GM10847 (cell line): ENCODE data around the gene CFAP100.

Experiments
- POLR2A ChIP-seq: IDR thresholded peaks from 2 replicates; pipeline ENCODE4 v1.6.1; 2011; ENCODE audit not compliant: insufficient read length; ENCODE audit errors: extremely low read depth

CFAP100 gene

DNA sequence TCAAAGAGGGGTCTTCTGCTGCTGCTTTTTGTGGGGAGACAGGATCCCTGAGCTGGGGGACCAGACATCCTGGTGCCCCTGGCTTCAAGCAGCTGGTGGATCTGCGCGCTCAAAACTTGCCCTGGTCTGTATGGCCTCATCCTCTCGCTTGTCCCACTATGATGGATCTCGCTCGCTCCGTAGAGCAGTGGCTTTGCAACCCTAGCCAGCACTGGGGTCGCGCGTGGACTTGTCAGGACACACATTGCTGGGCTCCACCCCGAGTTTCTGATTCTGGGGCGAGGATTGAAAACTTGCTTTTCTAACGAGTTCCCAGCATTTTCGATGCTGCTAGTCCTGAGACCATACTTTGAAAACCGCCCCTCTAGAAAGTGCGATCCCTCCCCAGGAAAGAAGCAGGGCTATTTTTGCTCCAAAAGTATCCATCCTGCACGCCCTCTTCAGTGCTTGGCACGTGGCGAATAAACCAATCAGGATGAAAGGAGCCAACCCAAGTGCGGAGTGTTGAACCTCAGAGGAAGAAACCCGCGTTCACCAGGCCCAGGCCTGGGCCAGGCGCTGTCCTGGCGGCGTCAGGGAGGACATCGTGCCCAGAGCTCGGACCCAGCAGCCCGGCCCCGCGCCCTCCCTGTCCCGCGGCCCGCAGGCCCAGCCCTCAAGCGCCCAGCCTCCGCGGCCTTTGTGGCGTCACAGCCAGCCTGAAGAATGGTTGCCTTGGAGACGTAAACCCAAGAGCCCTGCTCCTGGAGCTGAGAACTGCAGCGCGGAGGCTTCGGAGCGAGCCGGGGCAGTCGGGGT lies at the start of gene CFAP100:
CFAP100 (plus strand) TSS at position 731 of the 798 bp plus-strand sequence. CDS start 1,092 bp downstream, outside the sequence.
- no peak for TF ChIP-seq POLR2A

DNA sequence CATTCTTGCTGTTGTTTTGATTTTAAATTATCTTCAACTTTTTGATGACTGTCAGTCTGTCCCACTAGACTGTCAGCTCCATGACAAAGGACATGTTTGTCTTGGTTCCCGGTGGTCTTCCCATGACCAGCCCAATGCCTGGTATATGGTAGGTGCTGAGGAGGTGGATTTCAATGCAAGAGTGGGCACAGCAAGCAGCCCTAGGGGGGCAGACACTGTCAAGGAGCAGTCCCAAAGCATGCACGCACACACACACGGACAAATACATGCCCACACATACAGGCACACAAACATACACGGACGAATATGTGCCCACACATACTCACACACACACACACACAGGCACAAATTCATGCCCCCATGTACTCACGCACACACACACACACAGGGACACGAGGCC lies 49.5 kb upstream of the CFAP100 start:
- TF ChIP-seq POLR2A: no peak

GRCh38 chr3:126345641-126346460 lies 48.9 kb upstream of the CFAP100 start:
- TF ChIP-seq POLR2A: no peak

- TF ChIP-seq POLR2A: no peak
Measured at GRCh38 chr3:126346466-126346865, 48.2 kb upstream of the CFAP100 start.

DNA sequence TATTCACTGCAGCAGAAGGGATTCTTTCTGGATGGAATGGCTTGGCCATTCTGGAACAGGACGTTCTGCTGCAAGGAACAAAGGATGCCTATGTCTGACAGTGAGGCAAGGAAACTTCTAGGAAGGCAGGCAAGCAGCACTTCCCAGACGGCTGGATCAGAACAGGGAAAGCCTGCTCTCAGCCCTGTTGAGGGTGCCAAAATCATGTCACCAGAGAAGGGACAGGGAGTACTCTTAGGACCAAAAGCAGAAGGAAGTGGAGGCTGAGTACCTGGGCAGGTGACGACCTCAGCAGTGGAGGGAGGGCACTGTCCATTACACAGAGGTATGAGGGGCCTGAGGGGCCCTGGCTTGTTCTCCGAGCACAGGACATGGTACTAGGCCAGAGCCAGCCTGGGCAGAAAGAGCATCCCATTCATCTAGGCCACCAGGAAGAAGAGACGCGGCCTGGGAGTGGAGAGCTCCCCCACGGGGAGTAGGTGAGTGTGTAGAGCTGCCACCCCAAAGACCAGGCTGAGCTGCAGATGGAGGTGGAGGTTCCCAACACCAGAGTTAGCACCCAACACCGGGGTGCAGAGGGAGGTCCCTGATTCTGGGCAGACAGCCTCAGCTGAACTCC lies 47.1 kb upstream of the CFAP100 start:
- TF ChIP-seq POLR2A: no peak

GRCh38 chr3:126348308-126348920 lies 46.3 kb upstream of the CFAP100 start:
- TF ChIP-seq POLR2A: no peak

DNA sequence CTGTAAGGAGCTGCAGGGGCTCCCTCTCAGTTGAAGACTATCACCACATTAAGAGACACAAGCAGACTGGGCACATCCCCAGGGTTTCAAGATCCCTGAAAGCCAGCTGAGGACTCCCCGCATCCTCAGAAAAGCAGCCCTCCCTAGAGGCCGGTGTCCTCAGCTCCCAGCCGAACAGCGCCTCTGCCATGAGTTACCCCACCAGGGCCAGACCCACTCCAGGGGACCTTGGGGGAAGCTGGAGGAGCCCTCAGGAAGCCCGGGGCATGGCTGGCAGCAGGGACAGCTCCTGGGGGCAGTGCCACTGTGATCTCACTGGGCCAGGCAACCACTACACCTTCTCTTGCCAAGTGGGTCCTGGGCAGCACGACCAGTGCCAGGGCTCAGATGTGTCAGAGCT lies 45.6 kb upstream of the CFAP100 start:
- no peak for TF ChIP-seq POLR2A

GRCh38 chr3:126349611-126350501 lies 44.9 kb upstream of the CFAP100 start:
- no peak for TF ChIP-seq POLR2A

DNA sequence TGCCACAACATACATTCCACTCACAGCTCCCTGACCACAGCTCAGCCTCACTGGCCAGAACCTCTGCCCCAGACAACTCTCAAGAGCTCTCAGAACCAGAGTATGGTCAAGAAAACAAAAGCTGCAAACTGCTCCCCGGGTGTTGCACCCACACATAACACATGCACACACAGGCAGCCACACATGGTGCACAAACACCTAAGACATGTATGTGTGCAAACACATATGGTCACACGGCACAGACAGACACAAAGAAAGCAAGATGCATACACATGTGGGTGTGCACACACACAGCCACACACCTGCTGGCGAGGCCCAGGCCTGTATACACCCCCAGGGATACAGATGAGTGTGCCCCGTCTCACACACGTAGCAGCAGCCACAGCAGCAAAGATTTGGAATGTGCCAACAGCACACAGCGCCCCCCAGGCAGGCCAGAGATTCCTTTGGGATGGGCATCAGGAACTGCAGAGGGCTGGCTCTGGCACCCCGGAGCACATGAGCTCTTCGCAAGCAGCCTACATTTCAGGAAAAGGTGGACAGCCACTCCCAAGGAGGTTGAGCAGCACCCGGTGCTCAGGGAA lies 44.1 kb upstream of the CFAP100 start:
- TF ChIP-seq POLR2A: no peak

GRCh38 chr3:126351086-126351770 lies 43.5 kb upstream of the CFAP100 start:
- TF ChIP-seq POLR2A: no peak

DNA sequence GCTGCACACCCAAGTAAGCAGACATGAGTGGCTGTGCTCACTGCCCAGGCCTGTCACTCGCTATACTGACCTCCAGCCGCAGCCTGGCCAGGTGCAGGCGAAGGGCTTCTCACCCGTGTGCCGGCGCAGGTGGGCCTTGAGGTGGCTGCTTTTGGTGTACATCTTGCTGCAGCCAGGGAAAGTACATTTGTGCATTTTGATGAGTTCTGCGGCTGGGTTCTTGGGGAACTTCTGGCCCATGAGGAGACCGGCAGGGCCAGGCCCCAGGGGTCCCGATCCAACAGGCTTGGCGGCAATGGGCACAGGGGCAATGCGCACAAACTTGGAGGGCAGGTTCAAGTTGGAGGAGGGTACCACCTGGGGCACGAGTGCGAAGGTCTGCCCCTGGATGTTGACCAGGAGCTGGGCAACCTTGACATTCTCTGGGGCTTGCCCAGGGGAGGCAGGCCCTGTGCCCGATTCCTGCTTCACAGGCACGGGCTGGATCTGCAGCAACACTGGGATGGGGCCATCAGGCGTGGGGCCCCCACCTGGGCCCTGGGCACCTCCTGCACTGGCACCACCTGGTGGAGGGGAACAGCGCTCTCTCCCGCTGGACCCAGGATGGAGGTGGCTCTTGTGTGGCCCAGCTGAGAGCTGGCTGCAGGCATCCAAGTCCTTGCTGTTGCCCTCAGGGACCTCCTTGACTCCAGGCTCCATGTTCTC lies 42.8 kb upstream of the CFAP100 start:
- no peak for TF ChIP-seq POLR2A

DNA sequence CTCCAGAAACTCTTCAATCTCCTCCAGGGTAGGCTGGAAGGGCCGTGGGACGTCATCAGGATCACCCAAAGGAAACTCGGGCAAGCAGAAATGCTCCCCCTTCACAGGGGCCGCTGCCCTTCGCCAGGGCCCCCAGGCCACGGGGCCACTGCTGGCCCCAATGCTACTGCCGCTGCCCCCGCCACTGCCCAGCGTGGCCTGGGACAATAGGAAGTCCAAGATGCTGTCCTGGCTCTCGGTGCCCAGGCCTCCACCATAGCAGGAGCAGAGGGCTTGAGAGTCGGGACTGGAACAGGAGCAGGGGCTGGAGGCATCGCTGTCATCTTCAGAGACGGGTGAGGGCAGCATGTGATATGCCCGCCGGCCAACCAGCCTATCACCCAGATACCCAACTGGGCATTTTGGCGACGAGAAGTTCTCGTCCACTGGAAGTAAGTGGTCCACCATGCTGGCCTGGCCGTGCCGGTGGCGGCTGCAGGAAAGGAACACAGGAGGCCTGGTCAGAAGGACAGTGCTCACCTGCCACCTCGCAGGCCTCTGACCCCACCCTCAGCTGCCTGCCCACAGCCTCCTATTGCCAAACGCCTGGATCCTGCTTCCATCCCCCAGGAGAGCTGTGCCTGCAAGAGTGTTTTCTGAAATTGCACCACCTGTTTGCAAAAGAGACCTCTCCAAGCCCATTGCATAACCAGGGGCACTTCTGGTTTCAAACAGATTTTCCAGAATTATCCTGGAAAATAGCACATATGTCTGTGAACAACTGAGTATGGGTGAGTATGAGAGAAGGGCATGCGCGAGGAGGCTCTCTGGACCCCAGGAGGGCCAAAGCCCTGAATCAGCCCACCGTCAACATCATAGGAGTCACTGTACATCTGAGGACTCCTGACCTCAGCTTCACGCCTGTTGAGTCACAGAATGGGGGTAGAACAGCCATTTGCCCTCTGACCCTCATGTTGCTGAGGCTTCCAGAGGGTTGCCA lies 41.9 kb upstream of the CFAP100 start:
- no peak for TF ChIP-seq POLR2A
